Kidney (tissue), 14 donors: ENCODE results near the gene CEMIP. TPM values are rescaled to one million over a fixed set of nuclear protein-coding genes. Genes with fewer than 3 reads are reported as not detected.

ENCODE experiments used
- DNase-seq, 5 donors: peaks; one replicate each; pipeline ENCODE4 v3.0.0-alpha.2; 2013 to 2020
- FAIRE-seq: peaks from 2 replicates; lab custom pipeline; 2012; peaks lifted over from hg19 to GRCh38; lab: Jason Lieb, UNC
- H3K27ac ChIP-seq, 2 donors: one replicate each; pipeline ENCODE4 v1.7.0; 2013; ENCODE audit warnings: low read depth in 2 of 2, low read length in 2 of 2, inconsistent platforms in 1 of 2
- H3K27me3 ChIP-seq: one replicate; pipeline ENCODE4 v1.7.1; 2013; ENCODE audit warnings: low read length, inconsistent platforms; ENCODE audit not compliant: control insufficient read depth, insufficient read depth
- H3K36me3 ChIP-seq, 3 donors: one replicate each; pipeline versions ENCODE4 v1.7.0 to v1.7.1; 2013; ENCODE audit warnings: low read length in 3 of 3, control low read depth in 1 of 3, inconsistent platforms in 1 of 3; ENCODE audit not compliant: insufficient read depth in 3 of 3, control insufficient read depth in 2 of 3
- H3K4me1 ChIP-seq, 3 donors: one replicate each; pipeline versions ENCODE4 v1.7.0 to v1.7.1; 2013; ENCODE audit warnings: low read length in 3 of 3, inconsistent platforms in 1 of 3, low read depth in 1 of 3; ENCODE audit not compliant: control insufficient read depth in 2 of 3, insufficient read depth in 2 of 3
- H3K4me3 ChIP-seq, 3 donors: one replicate each; pipeline versions ENCODE4 v1.7.0 to v1.8.1; 2013; ENCODE audit warnings: low read length in 3 of 3, control low read depth in 1 of 3, inconsistent platforms in 1 of 3
- H3K9ac ChIP-seq, 3 donors: one replicate each; pipeline versions ENCODE4 v1.7.0 to v1.7.1; 2013; ENCODE audit warnings: low read length in 3 of 3, control low read depth in 1 of 3, inconsistent platforms in 1 of 3
- H3K9me3 ChIP-seq, 3 donors: one replicate each; pipeline versions ENCODE4 v1.7.0 to v1.7.1; 2013; ENCODE audit warnings: low read length in 3 of 3, control low read depth in 1 of 3, inconsistent platforms in 1 of 3; ENCODE audit not compliant: control insufficient read depth in 2 of 3, insufficient read depth in 1 of 3
- CTCF ChIP-seq: IDR thresholded peaks from 3 replicates; pipeline ENCODE4 v1.5.1; 2012; ENCODE audit warnings: mild to moderate bottlenecking, moderate library complexity, borderline replicate concordance; ENCODE audit not compliant: insufficient read depth; ENCODE audit errors: extremely low read depth
- intact Hi-C: fragments of 100-400 bp; cut with DNase I; formaldehyde crosslinking; loops from one replicate; pipeline ENCODE4 v1.11.1; 2022
- polyA plus RNA-seq: library from polyadenylated mRNA; stranded (reverse); fragments of 350-450 nt; fragmentation: Illumina TruSeq; extraction: RNeasy Lipid Tissue Mini Kit (QIAGEN cat#74804); gene quantifications from one replicate; pipeline ENCODE4 v1.2.3, GENCODE V29; 2014; ENCODE audit warnings: low read depth, low replicate concordance; ENCODE audit not compliant: insufficient read depth
- total RNA-seq: library from RNA; stranded (reverse); fragmentation: NEBNext Ultra II Directional; extraction: Animal tissue kit (Norgen Biotek cat#: 25700); gene quantifications from one replicate; pipeline ENCODE4 v1.2.1, GENCODE V29; 2021
- donor health status: control.
- donor health status: control.
- donor health status: control.
- donor health status: control.
- donor health status: control.
- donor health status: DM: yes; HTN: yes; CAD: no.
- donor health status: Normal renal cell carcinoma (clear cell type).

CEMIP gene
- total and polyA plus RNA-seq, 2 donors from 2014 or later, result 0.11 to 0.57 TPM

DNA sequence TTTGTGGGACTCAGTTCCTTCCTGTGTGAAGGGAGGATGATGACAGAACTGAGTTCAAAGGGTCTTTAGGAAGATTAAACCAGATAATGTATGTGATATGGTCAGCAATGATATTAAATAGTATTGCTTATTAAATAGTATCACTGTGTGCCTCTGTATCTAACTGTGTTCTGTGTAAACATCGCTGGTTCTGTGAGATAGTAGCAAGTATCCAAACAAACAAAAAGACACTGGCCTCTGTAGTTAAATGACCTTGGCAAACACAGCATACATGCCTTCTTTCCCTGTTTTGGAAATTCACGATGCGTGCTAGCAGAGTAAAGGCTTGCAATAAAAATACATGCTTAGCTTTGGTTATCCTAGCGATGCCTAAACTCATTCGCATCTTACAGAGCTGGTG is 134.4 kb downstream of the CEMIP start:
- H3K9me3 ChIP-seq, result peaks cover 0 to 5% (median 0%) of the 10 kb centered on the region in 3 donors
- H3K27me3 ChIP-seq, result no peaks in the 10 kb centered on the region
- DNase-seq (no peak), FAIRE-seq (no peak)
- intact Hi-C loops, result no loop called here
- H3K36me3 ChIP-seq, result peaks cover 0 to 3% (median 0%) of the 10 kb centered on the region in 3 donors
- no peak overlapping the region for H3K9ac ChIP-seq
- H3K27ac ChIP-seq, result no peak overlapping the region
- no peaks in the 10 kb centered on the region for H3K4me1 ChIP-seq
- no peak for TF ChIP-seq CTCF
- no peak overlapping the region for H3K4me3 ChIP-seq

- no peak overlapping the region for H3K27ac ChIP-seq
- intact Hi-C loops, result no loop called here
- H3K4me3 ChIP-seq, result no peak overlapping the region
- FAIRE-seq (no peak), DNase-seq (peak in 1 of 5 donors; percentile 14)
- no peaks in the 10 kb centered on the region for H3K27me3 ChIP-seq
- H3K9me3 ChIP-seq, result no peaks in the 10 kb centered on the region
- no peak overlapping the region for H3K9ac ChIP-seq
- no peaks in the 10 kb centered on the region for H3K4me1 ChIP-seq
- no peak for TF ChIP-seq CTCF
- peaks cover 0 to 3% (median 0%) of the 10 kb centered on the region in 3 donors for H3K36me3 ChIP-seq
Measured at GRCh38 chr15:80915472-80915871, 136.3 kb downstream of the CEMIP start.

- Histone ChIP-seq H3K4me1 (no peaks in the 10 kb centered on the region), H3K9me3 (no peaks in the 10 kb centered on the region), H3K4me3 (no peak overlapping the region), H3K27me3 (no peaks in the 10 kb centered on the region), H3K27ac (no peak overlapping the region), H3K36me3 (no peaks in the 10 kb centered on the region), H3K9ac (no peak overlapping the region)
- FAIRE-seq (no peak), DNase-seq (no peak)
- TF ChIP-seq CTCF, result no peak
- intact Hi-C loops, result no loop called here
Measured at GRCh38 chr15:80916056-80916455, 136.9 kb downstream of the CEMIP start.

- H3K36me3 ChIP-seq, result peaks cover 0 to 2% (median 0%) of the 10 kb centered on the region in 3 donors
- FAIRE-seq, result no peak
- no peaks in the 10 kb centered on the region for H3K4me1 ChIP-seq
- H3K27me3 ChIP-seq, result no peaks in the 10 kb centered on the region
- no peak overlapping the region for H3K4me3 ChIP-seq
- H3K9me3 ChIP-seq, result no peaks in the 10 kb centered on the region
- H3K27ac ChIP-seq, result no peak overlapping the region
- no peak for TF ChIP-seq CTCF
- DNase-seq, result no peak
- no peak overlapping the region for H3K9ac ChIP-seq
- intact Hi-C loops, result no loop called here
Measured at GRCh38 chr15:80918196-80918783, 139.1 kb downstream of the CEMIP start.
